ENCODE measurements around the gene RIMS4.

- TF ChIP-seq CTCF (IDR thresholded peaks at IDR 0.05): no peak
- TF ChIP-seq POLR2A (IDR thresholded peaks at IDR 0.05): no peak
Measured at GRCh38 chr20:44839481-44839880, 29.1 kb upstream of the RIMS4 start.

Data from thyroid gland (tissue), 4 donors.